HG02938 (cell line): ENCODE data around the gene NUB1.

Source experiments
- ATAC-seq: cut with Tn5 transposase; IDR thresholded peaks from one replicate; pipeline ENCODE4 v1.9.1; 2021; ENCODE audit warnings: mild to moderate bottlenecking, moderate library complexity; ENCODE audit not compliant: unreplicated experiment

NUB1 gene

GRCh38 chr7:151416112-151416940 lies 74.7 kb downstream of the NUB1 start:
- ATAC-seq, result no peak

- no peak for ATAC-seq
These were observed 75.3 kb downstream of the NUB1 start for GRCh38 chr7:151416941-151417315.

GRCh38 chr7:151420144-151420543 lies 78.5 kb downstream of the NUB1 start:
- ATAC-seq, result no peak

GRCh38 chr7:151422212-151422611 lies 80.6 kb downstream of the NUB1 start:
- ATAC-seq, result no peak

- no peak for ATAC-seq
These were observed 81.6 kb downstream of the NUB1 start for GRCh38 chr7:151423226-151423625.

GRCh38 chr7:151423936-151424335 lies 82.3 kb downstream of the NUB1 start:
- ATAC-seq, result no peak

- no peak for ATAC-seq
These were observed 83.2 kb downstream of the NUB1 start for GRCh38 chr7:151424799-151425198.

GRCh38 chr7:151425670-151426440 lies 84.2 kb downstream of the NUB1 start:
- ATAC-seq, result no peak

GRCh38 chr7:151426441-151426903 lies 84.9 kb downstream of the NUB1 start:
- no peak for ATAC-seq

GRCh38 chr7:151426904-151427704 lies 85.5 kb downstream of the NUB1 start:
- no peak for ATAC-seq

- no peak for ATAC-seq
These were observed 86.2 kb downstream of the NUB1 start for GRCh38 chr7:151427705-151428377.
